ENCODE measurements around the gene MROH2A.
"Not testable (repeated sequence)": the region's sequence is repeated elsewhere in the genome, so short reads cannot be mapped to it uniquely, and the experiment has no call there.

Gene MROH2A, protein sequence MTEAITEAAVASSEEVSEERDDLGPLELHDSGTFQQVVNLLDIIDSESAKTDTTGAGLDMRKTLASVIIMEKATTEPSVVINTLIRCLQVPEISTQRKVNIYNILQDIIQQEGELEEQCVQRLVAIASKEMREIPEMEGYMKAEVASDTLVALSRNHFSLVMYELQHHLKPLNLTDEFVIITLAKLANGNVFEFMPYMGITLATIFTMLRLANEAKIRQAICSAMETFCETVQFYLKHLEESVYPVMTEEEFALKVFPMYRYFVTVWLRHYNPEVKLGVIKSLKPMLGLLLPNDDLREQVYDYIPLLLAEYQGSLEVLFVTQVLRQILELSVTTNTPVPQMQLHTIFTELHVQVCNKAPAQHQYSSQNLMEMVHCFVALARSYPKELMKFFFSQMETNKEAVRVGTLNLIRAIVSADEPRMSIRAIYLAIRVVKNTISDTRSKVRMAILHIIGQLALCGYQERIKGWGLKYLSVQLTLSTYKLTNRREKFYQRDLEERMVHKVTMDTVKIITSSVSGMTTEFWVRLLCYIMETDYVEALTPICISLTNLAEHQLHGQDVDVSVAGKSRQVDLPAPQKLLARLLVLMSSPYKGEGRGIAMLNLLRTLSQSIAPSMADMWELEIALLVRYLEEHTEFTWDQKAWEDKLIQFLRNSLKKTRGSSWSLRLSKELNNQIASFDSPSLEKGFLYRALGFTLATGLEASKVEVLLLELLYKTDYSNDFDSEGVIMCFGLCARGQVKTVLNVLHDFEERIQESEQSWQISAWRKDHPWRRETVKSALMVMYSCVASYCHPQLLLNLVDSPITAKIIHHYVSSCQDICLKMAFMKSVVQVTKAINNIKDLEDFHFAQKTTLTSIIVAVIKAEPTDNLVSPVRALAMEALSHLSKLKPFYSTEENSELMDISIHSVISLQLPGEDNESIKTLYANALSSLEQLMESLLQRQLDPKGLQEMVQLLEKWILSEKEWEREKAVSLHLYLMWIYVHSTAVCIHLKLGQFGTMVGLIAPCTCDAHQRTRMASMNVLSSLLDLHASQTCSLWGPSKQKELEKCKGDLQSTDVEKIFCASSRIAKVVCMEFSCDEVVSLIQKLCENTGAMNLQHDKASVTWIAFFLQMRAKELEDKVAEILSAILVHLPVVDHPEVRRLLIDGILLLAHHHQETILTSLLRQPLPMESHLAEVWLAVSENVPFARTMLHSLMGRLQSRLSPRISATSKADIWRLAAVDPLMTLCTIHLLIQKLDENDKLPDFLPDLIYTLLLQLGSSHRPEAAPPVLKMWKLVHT (N-terminal part only)

DNA sequence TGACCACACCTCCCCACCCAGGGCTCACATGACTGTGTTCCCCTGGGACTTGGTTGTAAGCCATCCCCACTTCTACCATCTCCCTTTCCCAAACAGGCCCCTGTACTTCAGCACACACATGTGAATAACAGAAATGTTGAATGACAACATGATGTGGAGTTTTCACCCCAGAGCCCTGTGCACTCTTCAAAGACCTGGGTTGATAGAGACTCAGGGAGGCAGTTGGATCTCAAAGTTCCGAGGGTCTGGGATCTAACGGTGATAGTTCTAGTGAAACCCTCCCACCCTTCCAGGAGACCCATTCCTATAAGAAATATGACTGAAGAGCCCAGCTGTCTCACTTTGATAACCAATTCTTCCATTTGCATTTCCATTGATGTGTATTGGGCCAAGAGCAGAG, at the start of gene MROH2A:
TSS of gene MROH2A (plus strand) at position 301 of the 400 bp plus-strand sequence. CDS start 1,029 bp downstream, outside the sequence.
- no peak for DNase-seq

DNA sequence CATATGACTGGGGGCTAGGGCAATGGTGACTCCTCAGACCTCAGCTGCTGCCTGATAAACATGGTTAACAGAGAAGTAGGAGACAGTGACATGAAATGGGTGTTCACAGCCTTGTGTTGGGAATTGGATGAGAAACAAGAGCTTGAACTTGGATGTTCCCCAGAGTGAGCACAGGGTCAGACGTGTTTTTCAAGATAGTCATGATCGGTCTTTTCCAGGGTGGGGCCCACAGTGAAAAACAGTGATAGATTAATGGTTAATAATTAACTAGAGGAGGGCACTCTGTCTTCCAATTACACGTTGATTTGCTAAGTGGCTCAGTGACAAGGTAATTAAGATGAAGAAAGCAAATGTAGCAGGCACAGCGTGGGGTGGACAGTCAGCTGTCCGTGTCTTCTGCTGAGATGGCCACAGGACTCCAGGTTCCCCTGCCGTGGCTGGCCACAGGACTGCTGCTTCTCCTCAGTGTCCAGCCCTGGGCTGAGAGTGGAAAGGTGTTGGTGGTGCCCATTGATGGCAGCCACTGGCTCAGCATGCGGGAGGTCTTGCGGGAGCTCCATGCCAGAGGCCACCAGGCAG, 49.3 kb upstream of the MROH2A start, which contains the start of gene UGT1A3:
TSS of gene UGT1A3 (plus strand) at position 320 of the 579 bp plus-strand sequence. CDS start at position 405, 85 bp downstream.
- no peak for DNase-seq

DNA sequence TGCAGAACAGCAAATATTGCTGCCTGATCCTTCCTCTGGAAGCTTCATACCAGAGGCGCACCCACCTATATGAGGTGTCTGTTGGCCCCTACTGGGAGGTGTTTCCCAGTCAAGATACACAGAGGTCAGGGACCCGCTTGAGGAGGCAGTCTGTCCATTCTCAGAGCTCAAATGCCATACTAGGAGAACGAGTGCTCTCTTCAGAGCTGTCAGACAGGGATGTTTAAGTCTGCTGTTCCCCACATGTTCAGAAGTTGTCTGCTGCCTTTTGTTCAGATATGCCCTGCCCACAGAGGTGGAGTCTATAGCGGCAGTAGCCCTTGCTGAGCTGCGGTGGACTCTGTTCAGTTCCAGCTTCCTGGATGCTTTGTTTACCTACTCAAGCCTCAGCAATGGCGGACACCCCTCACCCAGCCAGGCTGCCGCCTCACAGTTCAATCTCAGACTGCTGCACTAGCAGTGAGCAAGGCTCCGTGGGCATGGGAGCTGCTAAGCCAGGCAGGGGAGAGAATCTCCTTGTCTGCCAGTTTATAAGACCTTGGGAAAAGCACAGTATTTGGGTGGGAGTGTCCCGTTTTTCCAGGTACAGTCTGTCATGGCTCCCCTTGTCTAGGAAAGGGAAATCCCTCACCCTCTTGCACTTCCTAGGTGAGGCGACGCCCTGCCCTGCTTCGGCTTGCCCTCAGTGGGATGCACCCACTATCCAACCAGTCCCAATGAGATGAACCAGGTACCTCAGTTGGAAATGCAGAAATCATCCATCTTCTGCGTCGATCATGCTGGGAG, 41.1 kb upstream of the MROH2A start:
- DNase-seq: not testable (repeated sequence)

DNA sequence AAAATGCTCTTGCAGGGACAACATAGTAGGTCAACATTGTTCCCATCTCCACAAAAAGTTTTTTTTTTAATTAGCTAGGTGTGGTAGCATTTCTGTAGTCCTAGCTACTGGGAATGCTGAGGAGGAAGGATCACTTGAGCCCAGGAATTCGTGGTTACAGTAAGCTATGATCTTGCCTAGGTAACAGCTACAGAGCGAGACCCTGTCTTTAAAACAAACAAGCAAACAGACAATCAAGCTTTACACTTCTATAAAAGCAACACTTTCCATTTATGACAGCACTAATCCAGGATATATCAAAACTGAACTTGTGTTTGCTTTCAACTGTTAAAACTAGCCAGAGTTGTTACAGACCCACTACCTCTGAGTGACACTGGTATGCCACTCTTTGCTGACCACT, 37.3 kb upstream of the MROH2A start:
- no peak for DNase-seq

DNA sequence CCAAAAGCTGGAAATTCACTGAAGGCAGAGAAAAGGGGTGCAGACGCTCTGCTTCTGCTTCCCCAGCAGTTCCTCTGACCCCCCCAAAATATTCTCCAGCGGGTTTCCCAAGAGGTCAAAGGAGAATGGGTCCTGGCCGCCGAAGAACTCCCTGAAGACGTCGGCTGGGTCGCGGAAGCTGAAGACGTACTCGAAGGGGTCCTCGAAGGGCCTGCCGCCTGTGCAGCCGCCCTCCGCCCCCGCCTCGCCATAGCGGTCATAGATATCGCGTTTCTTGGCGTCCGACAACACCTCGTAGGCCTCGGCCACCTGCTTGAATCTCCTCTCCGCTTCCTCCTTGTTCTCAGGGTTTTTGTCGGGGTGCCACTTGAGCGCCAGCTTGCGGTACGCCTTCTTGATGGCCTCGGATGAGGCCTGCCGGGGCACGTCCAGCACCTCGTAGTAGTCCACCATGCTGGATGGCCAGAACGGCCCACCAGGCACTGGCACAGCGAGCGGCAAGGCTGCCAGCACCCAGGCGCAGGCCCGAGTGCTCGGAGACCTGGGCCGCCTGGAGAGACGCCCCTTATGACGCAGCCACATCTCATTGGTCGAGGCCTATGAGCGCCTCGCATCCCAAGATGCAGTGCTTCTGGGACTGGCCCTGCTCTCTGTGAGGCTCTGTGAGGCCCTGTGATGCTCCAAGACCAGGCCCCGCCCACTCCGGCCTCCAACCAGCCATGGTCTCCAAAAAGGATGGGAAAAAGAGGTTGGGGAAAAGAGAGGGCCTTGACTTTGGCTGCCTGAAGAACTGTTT, 34.5 kb upstream of the MROH2A start:
- no peak for DNase-seq

DNA sequence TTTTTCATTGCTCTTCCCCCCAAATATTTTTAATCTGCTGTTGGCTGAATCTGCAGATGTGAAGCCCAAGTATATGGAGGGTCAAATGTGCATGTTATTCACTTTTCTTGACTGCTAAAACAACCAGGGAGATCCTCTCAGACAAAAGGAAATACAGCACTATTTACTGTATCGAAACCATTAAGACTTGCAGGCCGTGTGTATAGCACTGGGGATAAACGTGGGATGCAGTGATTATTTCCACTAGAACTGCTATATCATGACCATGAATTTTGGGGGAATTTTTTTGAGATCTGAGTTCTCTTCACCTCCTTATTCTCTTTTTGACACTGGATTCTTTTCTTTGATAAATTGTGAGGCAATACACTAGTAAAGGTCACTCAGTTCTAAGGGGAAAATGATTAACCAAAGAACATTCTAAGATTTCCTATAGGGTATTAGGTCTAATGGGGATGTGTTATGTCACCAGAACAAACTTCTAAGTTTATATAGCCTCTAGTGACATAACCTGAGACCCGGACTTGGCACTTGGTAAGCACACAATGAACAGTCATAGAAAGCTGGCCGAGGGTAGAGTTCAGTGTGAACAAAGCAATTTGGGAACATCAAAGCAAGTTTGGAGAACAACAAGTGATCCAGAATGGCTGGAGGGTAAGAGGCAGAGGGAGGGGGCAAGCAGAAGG, 32.9 kb upstream of the MROH2A start:
- no peak for DNase-seq

DNA sequence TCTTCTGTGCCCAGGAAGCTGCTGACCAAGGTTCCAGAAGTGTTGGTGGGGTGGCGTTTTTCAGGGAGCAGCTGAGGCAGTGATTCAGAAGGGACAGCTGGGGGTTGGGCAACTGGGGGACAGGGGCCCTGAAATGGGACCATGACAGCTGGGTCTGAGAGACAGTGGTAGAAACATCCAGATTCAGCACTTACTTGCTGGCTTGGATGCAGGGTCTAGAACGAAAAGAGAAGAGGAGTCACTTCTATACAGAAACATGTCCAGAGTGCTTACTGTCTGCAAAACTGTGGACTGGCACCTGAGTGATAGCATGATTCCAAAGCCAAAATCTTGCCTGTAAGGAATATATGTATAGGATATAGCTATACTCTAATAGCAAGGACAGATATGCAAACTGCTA, 32.3 kb upstream of the MROH2A start:
- not testable (repeated sequence) for DNase-seq

DNA sequence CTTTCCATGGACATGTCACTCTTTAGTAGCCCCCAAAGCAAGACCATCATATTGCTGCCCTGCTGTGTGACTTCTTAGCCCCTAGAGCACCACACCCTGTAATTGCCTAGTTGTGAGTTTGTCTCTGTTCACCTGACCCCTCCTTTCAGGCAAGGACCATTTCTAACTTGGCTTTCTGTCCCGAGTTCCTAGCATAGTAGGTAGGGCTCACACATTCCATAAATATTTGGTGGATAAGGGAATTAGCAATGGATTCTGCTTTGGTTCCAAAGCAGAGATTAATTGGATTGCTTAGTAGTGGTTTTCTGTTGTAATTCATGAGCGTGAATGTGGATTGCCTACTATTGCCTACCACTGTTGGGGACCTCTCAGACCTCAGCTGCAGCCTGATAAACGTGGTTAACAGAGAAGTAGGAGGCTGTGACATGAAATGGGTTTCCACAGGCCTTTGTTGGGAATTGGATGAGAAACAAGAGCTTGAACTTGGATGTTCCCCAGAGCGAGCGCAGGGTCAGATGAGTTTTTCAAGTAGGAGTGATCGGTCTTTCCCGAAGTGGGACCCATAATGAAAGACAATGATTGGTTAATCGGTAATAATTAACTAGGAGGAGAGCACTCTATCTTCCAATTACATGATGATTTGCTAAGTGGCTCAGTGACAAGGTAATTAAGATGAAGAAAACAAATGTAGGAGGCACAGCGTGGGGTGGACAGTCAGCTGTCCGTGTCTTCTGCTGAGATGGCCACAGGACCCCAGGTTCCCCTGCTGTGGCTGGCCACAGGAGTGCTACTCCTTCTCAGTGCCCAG, 31.5 kb upstream of the MROH2A start:
- DNase-seq: no peak

DNA sequence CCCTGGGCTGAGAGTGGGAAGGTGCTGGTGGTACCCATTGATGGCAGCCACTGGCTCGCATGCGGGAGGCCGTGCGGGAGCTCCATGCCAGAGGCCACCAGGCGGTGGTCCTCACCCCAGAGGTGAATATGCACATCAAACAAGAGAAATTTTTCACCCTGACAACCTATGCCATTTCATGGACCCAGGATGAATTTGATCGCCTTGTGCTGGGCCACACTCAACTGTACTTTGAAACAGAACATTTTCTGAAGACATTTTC, 30.9 kb upstream of the MROH2A start:
- DNase-seq: no peak

DNA sequence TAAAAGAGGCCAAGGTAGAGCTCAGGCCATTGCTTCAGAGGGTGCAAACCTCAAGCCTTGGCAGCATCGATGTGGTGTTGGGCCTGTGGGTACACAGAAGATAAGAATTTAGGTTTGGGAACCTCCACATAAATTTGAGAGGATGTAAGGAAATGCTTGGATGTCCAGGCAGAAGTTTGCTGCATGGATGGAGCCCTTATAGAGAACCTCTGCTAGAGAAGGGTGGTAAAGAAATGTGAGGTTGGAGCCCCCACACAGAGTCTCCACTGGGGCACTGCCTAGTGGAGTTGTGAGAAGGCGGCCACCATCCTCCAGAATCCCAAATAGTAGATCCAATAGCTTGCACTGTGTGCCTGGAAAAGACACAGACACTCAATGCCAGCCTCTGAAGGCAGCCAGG, 27.4 kb upstream of the MROH2A start:
- not testable (repeated sequence) for DNase-seq

DNA sequence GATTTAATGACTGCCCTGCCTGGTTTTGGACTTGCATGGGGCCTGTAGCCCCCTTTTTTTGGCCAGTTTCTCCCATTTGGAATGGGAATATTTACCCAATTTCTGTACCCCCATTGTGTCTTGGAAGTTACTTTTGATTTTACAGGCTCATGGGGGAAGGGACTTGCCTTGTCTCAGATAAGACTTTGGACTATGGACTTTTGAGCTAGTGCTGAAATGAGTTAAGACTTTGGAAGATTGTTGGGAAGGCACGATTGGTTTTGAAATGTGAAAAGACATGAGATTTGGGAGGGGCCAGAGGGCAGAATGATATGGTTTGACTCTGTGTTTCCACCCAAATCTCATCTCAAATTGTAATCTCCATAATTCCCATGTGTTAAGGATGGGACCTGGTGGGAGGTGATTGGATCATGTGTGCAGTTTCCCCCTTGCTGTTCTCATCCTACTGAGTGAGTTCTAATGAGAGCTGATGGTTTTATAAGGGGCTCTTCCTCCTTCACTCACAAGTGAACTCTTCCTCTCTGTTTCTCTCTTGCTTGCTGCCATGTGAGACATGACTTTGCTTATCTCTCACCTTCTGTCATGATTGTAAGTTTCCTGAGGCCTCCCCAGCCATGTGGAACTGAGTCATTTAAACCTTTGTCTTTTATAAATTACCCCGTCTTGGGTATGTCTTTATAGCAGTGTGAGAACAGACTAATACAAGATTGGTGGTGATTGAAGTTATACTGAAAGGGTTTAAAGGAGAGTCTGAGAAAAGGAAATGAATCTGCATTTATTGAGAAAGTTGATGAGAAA, 26.7 kb upstream of the MROH2A start:
- not testable (repeated sequence) for DNase-seq

DNA sequence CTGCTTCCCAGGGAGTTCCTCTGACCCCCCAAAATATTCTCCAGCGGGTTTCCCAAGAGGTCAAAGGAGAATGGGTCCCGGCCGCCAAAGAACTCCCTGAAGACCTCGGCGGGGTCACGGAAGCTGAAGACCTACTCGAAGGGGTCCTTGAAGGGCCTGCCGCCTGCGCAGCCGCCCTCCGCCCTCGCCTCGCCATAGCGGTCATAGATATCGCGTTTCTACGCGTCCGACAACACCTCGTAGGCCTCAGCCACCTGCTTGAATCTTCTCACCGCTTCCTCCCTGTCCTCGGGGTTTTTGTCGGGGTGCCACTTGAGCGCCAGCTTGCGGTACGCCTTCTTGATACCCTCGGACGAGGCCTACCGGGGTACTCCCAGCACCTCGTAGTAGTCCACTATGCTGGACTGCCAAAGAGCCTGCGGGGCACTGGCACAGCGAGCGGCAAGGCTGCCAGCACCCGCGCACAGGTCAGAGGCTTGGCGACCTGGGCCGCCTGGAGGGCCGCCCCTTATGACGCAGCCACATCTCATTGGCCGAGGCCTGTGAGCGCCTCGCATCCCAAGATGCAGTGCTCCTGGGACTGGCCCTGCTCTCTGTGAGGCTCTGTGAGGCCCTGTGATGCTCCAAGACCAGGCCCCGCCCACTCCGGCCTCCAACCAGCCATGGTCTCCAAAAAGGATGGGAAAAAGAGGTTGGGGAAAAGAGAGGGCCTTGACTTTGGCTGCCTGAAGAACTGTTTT, 23.1 kb upstream of the MROH2A start:
- no peak for DNase-seq

DNA sequence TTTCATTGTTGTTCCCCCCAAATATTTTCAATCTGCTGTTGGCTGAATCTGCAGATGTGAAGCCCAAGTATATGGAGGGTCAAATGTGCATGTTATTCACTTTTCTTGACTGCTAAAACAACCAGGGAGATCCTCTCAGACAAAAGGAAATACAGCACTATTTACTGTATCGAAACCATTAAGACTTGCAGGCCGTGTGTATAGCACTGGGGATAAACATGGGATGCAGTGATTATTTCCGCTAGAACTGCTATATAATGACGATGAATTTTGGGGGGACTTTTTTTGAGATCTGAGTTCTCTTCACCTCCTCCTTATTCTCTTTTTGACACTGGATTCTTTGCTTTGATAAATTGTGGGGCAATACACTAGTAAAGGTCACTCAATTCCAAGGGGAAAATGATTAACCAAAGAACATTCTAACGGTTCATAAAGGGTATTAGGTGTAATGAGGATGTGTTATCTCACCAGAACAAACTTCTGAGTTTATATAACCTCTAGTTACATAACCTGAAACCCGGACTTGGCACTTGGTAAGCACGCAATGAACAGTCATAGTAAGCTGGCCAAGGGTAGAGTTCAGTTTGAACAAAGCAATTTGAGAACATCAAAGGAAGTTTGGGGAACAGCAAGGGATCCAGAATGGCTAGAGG, 21.6 kb upstream of the MROH2A start:
- no peak for DNase-seq

DNA sequence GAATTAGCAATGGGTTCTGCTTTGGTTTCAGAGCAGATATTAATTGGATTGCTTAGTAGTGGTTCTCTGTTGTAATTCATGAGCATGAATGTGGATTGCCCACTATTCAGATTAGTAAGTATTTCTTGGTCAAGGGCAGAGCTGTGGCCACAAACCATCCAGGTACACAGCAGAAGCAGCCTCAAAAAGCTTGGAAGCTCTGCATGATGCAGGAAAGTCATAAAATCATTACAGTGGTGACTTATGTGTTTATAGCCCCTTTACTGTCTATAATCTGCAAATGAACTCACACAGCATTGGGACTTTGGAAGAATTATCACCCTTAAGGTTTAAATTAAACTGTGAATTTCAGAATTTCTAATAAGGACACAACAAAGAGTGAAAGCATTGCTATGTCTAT, 20.0 kb upstream of the MROH2A start:
- no peak for DNase-seq

DNA sequence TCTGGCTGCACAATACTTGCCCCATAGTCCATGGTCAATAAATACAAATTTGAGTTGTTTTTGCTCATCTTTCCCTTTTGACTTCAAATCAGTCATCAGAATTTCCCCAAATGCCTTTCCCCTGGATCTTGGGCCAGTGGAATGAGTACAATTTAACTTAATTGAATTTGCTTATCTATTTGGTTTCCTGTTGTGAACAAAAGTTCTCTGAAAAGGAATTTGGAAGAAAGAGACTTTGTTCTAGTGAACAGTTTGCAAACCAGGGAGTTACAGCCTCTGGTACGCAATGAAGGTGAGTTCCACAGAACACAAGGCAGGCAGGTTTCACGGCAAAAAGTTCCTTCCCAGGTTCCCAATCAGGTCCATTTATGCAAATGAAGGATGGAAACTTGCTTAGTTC, 19.3 kb upstream of the MROH2A start:
- DNase-seq: no peak

DNA sequence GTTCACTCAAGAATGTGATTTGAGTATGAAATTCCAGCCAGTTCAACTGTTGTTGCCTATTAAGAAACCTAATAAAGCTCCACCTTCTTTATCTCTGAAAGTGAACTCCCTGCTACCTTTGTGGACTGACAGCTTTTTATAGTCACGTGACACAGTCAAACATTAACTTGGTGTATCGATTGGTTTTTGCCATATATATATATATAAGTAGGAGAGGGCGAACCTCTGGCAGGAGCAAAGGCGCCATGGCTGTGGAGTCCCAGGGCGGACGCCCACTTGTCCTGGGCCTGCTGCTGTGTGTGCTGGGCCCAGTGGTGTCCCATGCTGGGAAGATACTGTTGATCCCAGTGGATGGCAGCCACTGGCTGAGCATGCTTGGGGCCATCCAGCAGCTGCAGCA, 18.1 kb upstream of the MROH2A start, which contains the start of gene UGT1A1:
TSS of gene UGT1A1 (plus strand) at position 228 of the 400 bp plus-strand sequence. CDS start at position 246, 18 bp downstream.
- no peak for DNase-seq

DNA sequence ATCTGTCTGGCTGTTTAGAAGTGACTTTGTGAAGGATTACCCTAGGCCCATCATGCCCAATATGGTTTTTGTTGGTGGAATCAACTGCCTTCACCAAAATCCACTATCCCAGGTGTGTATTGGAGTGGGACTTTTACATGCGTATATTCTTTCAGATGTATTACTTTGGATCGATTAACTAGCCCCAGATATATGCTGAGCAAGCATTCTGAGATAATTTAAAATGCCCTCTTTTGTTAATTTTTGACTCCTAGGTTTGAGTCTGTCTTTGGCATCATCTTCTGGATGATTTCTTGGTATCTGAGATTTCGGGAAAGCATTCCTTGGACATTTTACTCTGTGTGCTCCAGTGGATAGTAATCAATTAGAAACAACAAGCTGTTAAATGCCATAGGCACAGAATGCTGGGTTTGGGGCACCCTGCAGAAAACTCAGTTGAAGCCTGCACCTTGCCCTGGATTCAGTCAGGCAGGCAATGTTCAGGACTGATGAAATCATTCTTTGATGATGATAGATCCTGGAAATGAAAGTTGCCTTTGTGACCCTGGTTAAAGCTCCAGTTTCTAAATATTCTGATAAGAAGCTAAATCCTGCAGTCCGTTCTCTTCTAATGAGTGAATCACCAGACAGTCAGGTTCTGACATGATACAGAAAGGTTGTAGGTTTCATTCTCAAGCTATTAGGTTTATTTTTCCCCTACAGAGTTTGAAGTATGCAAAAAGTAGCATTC, 16.9 kb upstream of the MROH2A start:
- DNase-seq: no peak

All from activated T-cell treated with anti-CD3 and anti-CD28 coated beads for 4 hours (primary cell).